K562 treated with DMSO at 1 percent for 24 hours (cell line): ENCODE data around the gene TXLNA. TPM values are rescaled to one million over a fixed set of nuclear protein-coding genes. Genes with fewer than 3 reads are reported as not detected.

Experiments used
- total RNA-seq: library from RNA; unstranded; fragments of 300-600 nt; gene quantifications from 2 replicates; pipeline ENCODE4 v1.2.3, GENCODE V29; 2022; ENCODE audit warnings: low read depth; ENCODE audit not compliant: insufficient read depth

The TXLNA gene
- total RNA-seq = 43.3 and 43.8 TPM in 2 replicates

GRCh38 chr1:32179443-32180185, at the start of gene TXLNA:
TSS of gene TXLNA (plus strand) at chr1:32179675. CDS start at chr1:32180346, 671 bp downstream.

GRCh38 chr1:32200226-32201010, 20.9 kb downstream of the TXLNA start, which contains the start of gene CCDC28B:
TSS of gene CCDC28B (plus strand) at chr1:32200595. CDS start at chr1:32201936, 1,341 bp downstream.

GRCh38 chr1:32205401-32206370, 26.2 kb downstream of the TXLNA start, which contains the start of gene IQCC:
TSS of gene IQCC (plus strand) at chr1:32205671. CDS start at chr1:32205682, 11 bp downstream.

GRCh38 chr1:32208891-32209328, 29.4 kb downstream of the TXLNA start, which contains the start of gene DCDC2B:
TSS of gene DCDC2B (plus strand) at chr1:32209089. CDS start at chr1:32209094, 5 bp downstream.

GRCh38 chr1:32221980-32222755, 42.7 kb downstream of the TXLNA start, which contains the start of the genes EIF3I and TMEM234:
TSS of gene EIF3I (plus strand) at chr1:32222407. CDS start at chr1:32222442, 35 bp downstream.
TSS of gene TMEM234 (minus strand) at chr1:32222353. CDS start at chr1:32222322, 31 bp downstream.

GRCh38 chr1:32246888-32247273, 67.4 kb downstream of the TXLNA start, which contains the start of gene FAM167B:
TSS of gene FAM167B (plus strand) at chr1:32247222. CDS start at chr1:32247422, 200 bp downstream.

Other genes starting within 250 kb of the TXLNA start
- 143 and 164 TPM in 2 replicates for gene PTP4A2, start 241.3 kb upstream of the TXLNA start, total RNA-seq
- 144 and 155 TPM in 2 replicates for gene KHDRBS1, start 165.8 kb upstream of the TXLNA start, total RNA-seq
- gene TMEM39B, start 106.7 kb upstream of the TXLNA start, total RNA-seq = 27.9 and 30.6 TPM in 2 replicates
- gene KPNA6, start 71.6 kb upstream of the TXLNA start, total RNA-seq = 20.3 and 20.9 TPM in 2 replicates
- gene CCDC28B, start 20.9 kb downstream of the TXLNA start, total RNA-seq = 39.0 and 39.9 TPM in 2 replicates
- gene IQCC, start 26.0 kb downstream of the TXLNA start, total RNA-seq = 5.7 and 6.1 TPM in 2 replicates
- gene DCDC2B, start 29.4 kb downstream of the TXLNA start, total RNA-seq = not detected in 2 replicates
- gene TMEM234, start 42.7 kb downstream of the TXLNA start, total RNA-seq = 11.8 and 14.2 TPM in 2 replicates
- gene EIF3I, start 42.7 kb downstream of the TXLNA start, total RNA-seq = 260 and 263 TPM in 2 replicates
- not detected in 2 replicates for gene FAM167B, start 67.5 kb downstream of the TXLNA start, total RNA-seq
- not detected in 2 replicates for gene LCK, start 71.6 kb downstream of the TXLNA start, total RNA-seq
- 201 and 222 TPM in 2 replicates for gene HDAC1, start 112.4 kb downstream of the TXLNA start, total RNA-seq
- 81.0 and 81.4 TPM in 2 replicates for gene MARCKSL1, start 156.6 kb downstream of the TXLNA start, total RNA-seq
- 13.8 and 16.1 TPM in 2 replicates for gene FAM229A, start 182.8 kb downstream of the TXLNA start, total RNA-seq
- 1.3 and 1.4 TPM in 2 replicates for gene TSSK3, start 182.9 kb downstream of the TXLNA start, total RNA-seq
- 59.5 and 67.9 TPM in 2 replicates for gene BSDC1, start 214.8 kb downstream of the TXLNA start, total RNA-seq